HAP-1 (cell line): ENCODE data around the gene CDH13.

Experiments used
- DNase-seq, 2 experiments: peaks; one replicate each; pipeline ENCODE4 v3.0.0-alpha.2; 2016 to 2020; ENCODE audit warnings: low spot score in 2 of 2
- H3K27me3 ChIP-seq: fragments of 250-450 bp; sonication (Bioruptor Pico); 2 replicates; pipeline ENCODE4 v1.5.1; 2020; ENCODE audit warnings: low read depth, mild to moderate bottlenecking, moderate library complexity
- H3K36me3 ChIP-seq: fragments of 250-450 bp; sonication (Bioruptor Pico); replicated peaks from 2 replicates; pipeline ENCODE4 v1.5.1; 2020; ENCODE audit warnings: mild to moderate bottlenecking
- H3K4me1 ChIP-seq: fragments of 250-450 bp; sonication (Bioruptor Pico); 2 replicates; pipeline ENCODE4 v1.5.1; 2020; ENCODE audit warnings: mild to moderate bottlenecking
- H3K4me3 ChIP-seq: fragments of 250-450 bp; sonication (Bioruptor Pico); 2 replicates; pipeline ENCODE4 v1.5.1; 2020; ENCODE audit warnings: mild to moderate bottlenecking, moderate library complexity
- H3K9me3 ChIP-seq: fragments of 250-450 bp; sonication (Bioruptor Pico); 2 replicates; pipeline ENCODE4 v1.5.1; 2020; ENCODE audit warnings: mild to moderate bottlenecking, moderate library complexity
- in situ Hi-C: fragments of 300-500 bp; cut with MboI; formaldehyde crosslinking; loops from 3 replicates; pipeline ENCODE4 v1.14.3; 2020; ENCODE audit warnings: low sequenced_read_pairs, inconsistent platforms, mixed read lengths

CDH13 gene

GRCh38 chr16:82758904-82759303 lies 132.1 kb downstream of the CDH13 start:
- in situ Hi-C loops = no loop called here
- no peak overlapping the region for H3K4me3 ChIP-seq
- no peaks in the 10 kb centered on the region for H3K27me3 ChIP-seq
- no peaks in the 10 kb centered on the region for H3K36me3 ChIP-seq
- H3K9me3 ChIP-seq = no peaks in the 10 kb centered on the region
- DNase-seq = no peak
- H3K4me1 ChIP-seq = no peaks in the 10 kb centered on the region

DNA sequence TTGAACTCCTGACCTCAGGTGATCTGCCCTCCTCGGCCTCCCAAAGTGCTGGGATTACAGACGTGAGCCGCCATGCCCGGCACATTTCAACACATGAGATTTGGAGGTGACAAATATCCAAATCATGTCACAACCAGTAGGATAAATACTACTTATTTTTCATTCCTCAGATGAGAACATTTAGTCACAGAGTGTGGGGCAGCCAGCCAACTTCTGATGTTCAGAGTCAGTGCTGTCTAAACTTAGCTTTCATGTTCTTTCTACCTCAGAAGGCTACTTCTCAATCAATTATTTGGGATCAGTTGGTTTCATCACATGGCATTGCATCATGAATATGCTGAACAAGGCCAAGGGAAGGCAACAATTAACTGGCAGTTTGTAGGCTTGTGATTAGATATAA lies 134.5 kb downstream of the CDH13 start:
- H3K27me3 ChIP-seq = no peaks in the 10 kb centered on the region
- H3K36me3 ChIP-seq = no peaks in the 10 kb centered on the region
- DNase-seq = no peak
- H3K4me3 ChIP-seq = no peak overlapping the region
- H3K4me1 ChIP-seq = no peaks in the 10 kb centered on the region; the same call in 1 of the 2 replicates
- in situ Hi-C loops = no loop called here
- no peaks in the 10 kb centered on the region for H3K9me3 ChIP-seq

- no peaks in the 10 kb centered on the region for H3K9me3 ChIP-seq
- no peak for DNase-seq
- H3K27me3 ChIP-seq = no peaks in the 10 kb centered on the region
- in situ Hi-C loops = no loop called here
- no peaks in the 10 kb centered on the region for H3K36me3 ChIP-seq
- H3K4me1 ChIP-seq = no peaks in the 10 kb centered on the region; the same call in 1 of the 2 replicates
- H3K4me3 ChIP-seq = no peak overlapping the region
Measured at GRCh38 chr16:82761858-82762257, 135.1 kb downstream of the CDH13 start.

- no peak for DNase-seq
- in situ Hi-C loops = no loop called here
- Histone ChIP-seq H3K4me1 (no peaks in the 10 kb centered on the region; the same call in 1 of the 2 replicates), H3K4me3 (no peak overlapping the region), H3K27me3 (no peaks in the 10 kb centered on the region; the same call in 1 of the 2 replicates), H3K36me3 (no peaks in the 10 kb centered on the region), H3K9me3 (no peaks in the 10 kb centered on the region)
Measured at GRCh38 chr16:82763371-82763770, 136.6 kb downstream of the CDH13 start.

DNA sequence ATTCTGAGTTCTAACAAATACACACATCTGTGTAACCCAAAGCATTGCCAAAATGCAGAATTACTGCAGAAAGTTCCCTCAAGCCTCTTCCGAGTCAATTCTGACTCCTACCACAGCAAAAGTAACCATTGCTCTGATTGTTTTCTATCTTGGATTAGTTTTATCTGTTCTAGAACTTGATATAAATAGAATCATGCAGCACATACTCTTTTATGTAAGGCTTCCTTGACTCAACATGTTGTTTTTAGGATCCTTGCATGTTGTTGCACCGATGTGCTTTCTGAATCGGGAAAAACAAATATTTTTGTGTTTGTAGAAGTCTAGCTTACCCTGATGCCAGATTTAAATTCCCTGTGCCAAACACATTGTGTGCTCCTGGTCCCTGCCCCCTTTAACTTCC lies 140.4 kb downstream of the CDH13 start:
- Histone ChIP-seq H3K27me3 (no peaks in the 10 kb centered on the region; the same call in 1 of the 2 replicates), H3K36me3 (no peaks in the 10 kb centered on the region), H3K4me3 (no peak overlapping the region), H3K9me3 (no peaks in the 10 kb centered on the region), H3K4me1 (no peaks in the 10 kb centered on the region; the same call in 1 of the 2 replicates)
- DNase-seq = no peak
- in situ Hi-C loops = no loop called here

DNA sequence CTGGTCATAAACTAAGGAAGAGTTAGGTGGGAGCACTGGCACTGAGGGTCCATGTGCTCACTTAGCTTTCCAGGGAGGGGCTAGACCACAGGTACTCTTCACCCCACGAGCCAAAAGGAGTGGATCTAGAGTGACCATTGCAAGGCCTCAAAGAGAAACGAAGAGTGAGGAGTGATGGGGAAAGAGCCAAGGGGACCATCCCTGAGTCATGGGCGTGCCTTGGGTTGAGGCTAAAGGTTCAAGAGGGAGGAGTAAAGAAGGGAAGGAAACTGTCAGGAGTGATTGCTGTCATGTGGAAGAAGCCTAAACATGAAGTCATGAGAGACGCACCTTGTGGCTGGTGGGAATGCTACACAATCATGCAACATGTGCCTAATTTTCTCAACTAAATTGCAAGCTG lies 141.0 kb downstream of the CDH13 start:
- no peaks in the 10 kb centered on the region; the same call in 1 of the 2 replicates for H3K27me3 ChIP-seq
- H3K4me3 ChIP-seq = no peak overlapping the region
- no peaks in the 10 kb centered on the region; the same call in 1 of the 2 replicates for H3K4me1 ChIP-seq
- no peaks in the 10 kb centered on the region for H3K9me3 ChIP-seq
- in situ Hi-C loops = no loop called here
- H3K36me3 ChIP-seq = no peaks in the 10 kb centered on the region
- no peak for DNase-seq

DNA sequence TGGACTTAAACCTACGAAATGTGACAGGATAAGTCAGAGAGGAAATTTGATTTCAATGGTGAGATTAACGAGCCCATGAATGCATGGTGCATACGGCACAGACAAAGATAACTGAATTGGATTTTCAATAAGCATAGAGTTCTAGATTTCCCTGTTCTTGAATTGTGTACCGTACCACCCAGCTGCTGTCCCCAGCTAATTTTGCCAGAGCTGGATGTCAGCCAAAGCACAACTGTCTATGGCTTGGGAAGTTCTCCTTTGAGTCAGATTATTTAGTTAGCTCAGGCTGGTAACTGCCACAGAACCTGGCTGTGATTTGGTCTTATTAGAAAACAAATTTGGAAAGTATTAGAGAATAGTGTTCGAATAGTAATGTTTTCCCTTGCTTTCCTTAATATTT lies 143.1 kb downstream of the CDH13 start:
- no peak overlapping the region for H3K4me3 ChIP-seq
- H3K4me1 ChIP-seq = no peaks in the 10 kb centered on the region; the same call in 1 of the 2 replicates
- in situ Hi-C loops = no loop called here
- no peaks in the 10 kb centered on the region for H3K9me3 ChIP-seq
- no peaks in the 10 kb centered on the region; the same call in 1 of the 2 replicates for H3K27me3 ChIP-seq
- H3K36me3 ChIP-seq = no peaks in the 10 kb centered on the region
- no peak for DNase-seq

GRCh38 chr16:82772215-82772614 lies 145.4 kb downstream of the CDH13 start:
- Histone ChIP-seq H3K27me3 (no peaks in the 10 kb centered on the region; the same call in 1 of the 2 replicates), H3K9me3 (no peaks in the 10 kb centered on the region), H3K4me1 (no peaks in the 10 kb centered on the region), H3K36me3 (no peaks in the 10 kb centered on the region), H3K4me3 (no peak overlapping the region)
- in situ Hi-C loops = no loop called here
- no peak for DNase-seq

- no peak for DNase-seq
- H3K9me3 ChIP-seq = no peaks in the 10 kb centered on the region
- H3K4me1 ChIP-seq = no peaks in the 10 kb centered on the region
- no peaks in the 10 kb centered on the region for H3K36me3 ChIP-seq
- no peaks in the 10 kb centered on the region for H3K27me3 ChIP-seq
- no peak overlapping the region for H3K4me3 ChIP-seq
- in situ Hi-C loops = no loop called here
Measured at GRCh38 chr16:82773018-82773417, 146.2 kb downstream of the CDH13 start.

GRCh38 chr16:82776470-82777146 lies 149.8 kb downstream of the CDH13 start:
- Histone ChIP-seq H3K4me3 (no peak overlapping the region), H3K36me3 (no peaks in the 10 kb centered on the region), H3K27me3 (no peaks in the 10 kb centered on the region), H3K4me1 (no peaks in the 10 kb centered on the region), H3K9me3 (no peaks in the 10 kb centered on the region)
- no peak for DNase-seq
- in situ Hi-C loops = no loop called here

DNA sequence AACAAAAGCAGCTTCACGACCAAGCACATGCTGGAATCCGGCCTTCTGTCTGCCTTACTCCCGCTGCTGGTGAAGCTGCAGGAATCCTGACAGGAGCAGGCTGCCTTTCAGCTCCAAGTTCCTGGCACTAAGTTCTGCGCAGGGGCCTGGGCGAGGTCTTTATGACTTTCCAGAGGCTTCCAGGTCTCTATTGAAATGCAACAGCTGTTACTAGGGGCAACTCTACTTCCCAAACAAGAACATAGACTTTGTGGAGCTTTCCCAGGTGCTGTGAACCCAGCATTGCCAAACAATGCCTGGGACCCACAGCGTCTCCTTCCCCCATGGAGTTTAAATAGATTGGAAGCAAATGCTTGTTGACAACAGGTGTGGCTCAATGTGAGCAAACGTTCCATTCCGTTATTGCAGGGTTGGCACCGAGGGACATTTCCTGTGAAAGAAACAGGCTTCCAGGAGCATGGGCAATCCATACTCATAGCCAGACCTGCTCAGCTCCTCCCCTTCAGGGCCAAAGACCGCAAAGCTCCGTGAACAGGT lies 156.0 kb downstream of the CDH13 start:
- H3K36me3 ChIP-seq = no peaks in the 10 kb centered on the region
- H3K9me3 ChIP-seq = no peaks in the 10 kb centered on the region
- DNase-seq = peak in 1 of 2 experiments; percentile 8
- H3K4me1 ChIP-seq = no peaks in the 10 kb centered on the region
- in situ Hi-C loops = no loop called here
- H3K4me3 ChIP-seq = no peak overlapping the region
- no peaks in the 10 kb centered on the region for H3K27me3 ChIP-seq

- Histone ChIP-seq H3K4me1 (no peaks in the 10 kb centered on the region), H3K36me3 (no peaks in the 10 kb centered on the region), H3K9me3 (no peaks in the 10 kb centered on the region), H3K27me3 (no peaks in the 10 kb centered on the region), H3K4me3 (no peak overlapping the region)
- in situ Hi-C loops = no loop called here
- DNase-seq = no peak
Measured at GRCh38 chr16:82783933-82784572, 157.3 kb downstream of the CDH13 start.

- DNase-seq = no peak
- Histone ChIP-seq H3K9me3 (no peaks in the 10 kb centered on the region), H3K27me3 (no peaks in the 10 kb centered on the region), H3K4me1 (no peaks in the 10 kb centered on the region), H3K4me3 (no peak overlapping the region), H3K36me3 (no peaks in the 10 kb centered on the region)
- in situ Hi-C loops = no loop called here
Measured at GRCh38 chr16:82784573-82784968, 157.8 kb downstream of the CDH13 start.

GRCh38 chr16:82788225-82788624 lies 161.5 kb downstream of the CDH13 start:
- Histone ChIP-seq H3K27me3 (no peaks in the 10 kb centered on the region), H3K4me1 (no peaks in the 10 kb centered on the region), H3K9me3 (no peaks in the 10 kb centered on the region), H3K4me3 (no peak overlapping the region), H3K36me3 (no peaks in the 10 kb centered on the region)
- no peak for DNase-seq
- in situ Hi-C loops = no loop called here
